ENCODE measurements around the gene DNAJC25.

Gene DNAJC25

GRCh38 chr9:111631214-111631971 is at the start of gene DNAJC25:
Gene DNAJC25, plus strand, starts transcription at chr9:111631334. Its CDS starts 74 bp downstream, at chr9:111631408.
- no peak for TF ChIP-seq GATA2 (IDR thresholded peaks at IDR 0.05; ENCODE audit: low read depth, low read length)
- no peak for TF ChIP-seq GATA3 (IDR thresholded peaks at IDR 0.05; ENCODE audit: low read depth, low read length)

- TF ChIP-seq GATA3 (IDR thresholded peaks at IDR 0.05; ENCODE audit: low read depth, low read length): no peak
- TF ChIP-seq GATA2 (IDR thresholded peaks at IDR 0.05; ENCODE audit: low read depth, low read length): no peak
Observed at GRCh38 chr9:111582888-111583287, 48.2 kb upstream of the DNAJC25 start.

GRCh38 chr9:111586378-111586777 is 44.8 kb upstream of the DNAJC25 start:
- TF ChIP-seq GATA3 (IDR thresholded peaks at IDR 0.05; ENCODE audit: low read depth, low read length): no peak
- no peak for TF ChIP-seq GATA2 (IDR thresholded peaks at IDR 0.05; ENCODE audit: low read depth, low read length)

GRCh38 chr9:111588846-111589245 is 42.3 kb upstream of the DNAJC25 start:
- no peak for TF ChIP-seq GATA3 (IDR thresholded peaks at IDR 0.05; ENCODE audit: low read depth, low read length)
- TF ChIP-seq GATA2 (IDR thresholded peaks at IDR 0.05; ENCODE audit: low read depth, low read length): no peak

GRCh38 chr9:111597852-111598732 is 33.0 kb upstream of the DNAJC25 start:
- TF ChIP-seq GATA3 (IDR thresholded peaks at IDR 0.05; ENCODE audit: low read depth, low read length): no peak

- TF ChIP-seq GATA3 (IDR thresholded peaks at IDR 0.05; ENCODE audit: low read depth, low read length) (no peak), GATA2 (IDR thresholded peaks at IDR 0.05; ENCODE audit: low read depth, low read length) (no peak)
Observed at GRCh38 chr9:111598733-111599091, 32.4 kb upstream of the DNAJC25 start.

GRCh38 chr9:111599092-111599954 is 31.8 kb upstream of the DNAJC25 start, which contains the start of gene PTGR1:
Gene PTGR1, minus strand, starts transcription at chr9:111599647. Its CDS starts 2,225 bp downstream, at chr9:111597422.
- TF ChIP-seq GATA2 (IDR thresholded peaks at IDR 0.05; ENCODE audit: low read depth, low read length) (no peak), GATA3 (IDR thresholded peaks at IDR 0.05; ENCODE audit: low read depth, low read length) (no peak)

GRCh38 chr9:111599955-111600343 is 31.2 kb upstream of the DNAJC25 start:
- TF ChIP-seq GATA2 (IDR thresholded peaks at IDR 0.05; ENCODE audit: low read depth, low read length): no peak
- TF ChIP-seq GATA3 (IDR thresholded peaks at IDR 0.05; ENCODE audit: low read depth, low read length): no peak

- TF ChIP-seq GATA2 (IDR thresholded peaks at IDR 0.05; ENCODE audit: low read depth, low read length) (no peak), GATA3 (IDR thresholded peaks at IDR 0.05; ENCODE audit: low read depth, low read length) (no peak)
Observed at GRCh38 chr9:111601237-111602018, 29.7 kb upstream of the DNAJC25 start.

- TF ChIP-seq GATA2 (IDR thresholded peaks at IDR 0.05; ENCODE audit: low read depth, low read length): no peak
- TF ChIP-seq GATA3 (IDR thresholded peaks at IDR 0.05; ENCODE audit: low read depth, low read length): no peak
Observed at GRCh38 chr9:111603041-111603440, 28.1 kb upstream of the DNAJC25 start.

- TF ChIP-seq GATA2 (IDR thresholded peaks at IDR 0.05; ENCODE audit: low read depth, low read length) (no peak), GATA3 (IDR thresholded peaks at IDR 0.05; ENCODE audit: low read depth, low read length) (no peak)
Observed at GRCh38 chr9:111604054-111604615, 27.0 kb upstream of the DNAJC25 start.

GRCh38 chr9:111605041-111605559 is 26.0 kb upstream of the DNAJC25 start:
- no peak for TF ChIP-seq GATA3 (IDR thresholded peaks at IDR 0.05; ENCODE audit: low read depth, low read length)
- TF ChIP-seq GATA2 (IDR thresholded peaks at IDR 0.05; ENCODE audit: low read depth, low read length): no peak

- TF ChIP-seq GATA3 (IDR thresholded peaks at IDR 0.05; ENCODE audit: low read depth, low read length): no peak
- no peak for TF ChIP-seq GATA2 (IDR thresholded peaks at IDR 0.05; ENCODE audit: low read depth, low read length)
Observed at GRCh38 chr9:111610149-111610548, 21.0 kb upstream of the DNAJC25 start.

All from SH-SY5Y (cell line).